ENCODE results near the gene HOPX. TPM values are rescaled to one million over a fixed set of nuclear protein-coding genes. Genes with fewer than 3 reads are reported as not detected.

The HOPX gene
- total RNA-seq, 1 experiment from 2014 or later: not detected

DNA sequence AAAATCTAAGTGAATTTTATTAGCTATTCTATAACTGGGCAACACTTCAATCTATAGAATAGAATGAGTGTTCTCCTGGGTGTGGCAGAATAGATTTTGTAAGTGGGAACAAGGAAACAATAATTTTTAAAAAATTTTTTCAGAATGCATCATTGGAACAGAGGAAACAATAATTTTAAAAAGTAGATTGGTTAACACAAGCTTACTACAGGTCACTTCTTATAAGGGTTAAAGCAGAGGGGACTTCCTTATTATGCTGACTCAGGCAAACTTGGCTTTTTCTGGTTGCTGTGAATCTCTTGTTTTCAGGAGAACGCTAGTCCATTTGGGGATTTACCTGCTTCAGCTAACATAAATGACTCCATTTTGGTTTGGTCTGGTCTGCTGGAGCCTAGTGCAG lies 52.5 kb downstream of the HOPX start:
- no peak overlapping the region for H2AK5ac ChIP-seq (ENCODE audit: insufficient read length, low read length)
- no peak overlapping the region for H4K5ac ChIP-seq (ENCODE audit: insufficient read length, low read depth, low read length)
- TF ChIP-seq, protein P1, sequence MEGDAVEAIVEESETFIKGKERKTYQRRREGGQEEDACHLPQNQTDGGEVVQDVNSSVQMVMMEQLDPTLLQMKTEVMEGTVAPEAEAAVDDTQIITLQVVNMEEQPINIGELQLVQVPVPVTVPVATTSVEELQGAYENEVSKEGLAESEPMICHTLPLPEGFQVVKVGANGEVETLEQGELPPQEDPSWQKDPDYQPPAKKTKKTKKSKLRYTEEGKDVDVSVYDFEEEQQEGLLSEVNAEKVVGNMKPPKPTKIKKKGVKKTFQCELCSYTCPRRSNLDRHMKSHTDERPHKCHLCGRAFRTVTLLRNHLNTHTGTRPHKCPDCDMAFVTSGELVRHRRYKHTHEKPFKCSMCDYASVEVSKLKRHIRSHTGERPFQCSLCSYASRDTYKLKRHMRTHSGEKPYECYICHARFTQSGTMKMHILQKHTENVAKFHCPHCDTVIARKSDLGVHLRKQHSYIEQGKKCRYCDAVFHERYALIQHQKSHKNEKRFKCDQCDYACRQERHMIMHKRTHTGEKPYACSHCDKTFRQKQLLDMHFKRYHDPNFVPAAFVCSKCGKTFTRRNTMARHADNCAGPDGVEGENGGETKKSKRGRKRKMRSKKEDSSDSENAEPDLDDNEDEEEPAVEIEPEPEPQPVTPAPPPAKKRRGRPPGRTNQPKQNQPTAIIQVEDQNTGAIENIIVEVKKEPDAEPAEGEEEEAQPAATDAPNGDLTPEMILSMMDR (conservative IDR thresholded peaks at IDR 0.05): no peak
- H3K18ac ChIP-seq (ENCODE audit: insufficient read length, low read depth, low read length): no peak overlapping the region
- H3K4me2 ChIP-seq (ENCODE audit: insufficient read depth, insufficient read length, low read length): no peak overlapping the region
- no peak overlapping the region for H3K14ac ChIP-seq (ENCODE audit: insufficient read depth, low read length)
- Mint-ChIP-seq H3K27me3 (ENCODE audit: low read depth) (peaks cover 30% of the 10 kb centered on the region), H3K9me3 (peaks cover 30 to 36% of the 10 kb centered on the region in 2 experiments), H3K4me1 (peaks cover 0 to 2% of the 10 kb centered on the region in 2 experiments; a peak in 2 of 4 replicates), H3K4me3 (no peak overlapping the region), H3K36me3 (ENCODE audit: insufficient read depth in 1 of 3, low read depth in 3 of 3) (peaks cover 9 to 25% (median 23%) of the 10 kb centered on the region in 3 experiments), H3K27ac (no peak overlapping the region)
- no peak overlapping the region for H2AFZ ChIP-seq (ENCODE audit: low read length)
- no peaks in the 10 kb centered on the region for H3K23me2 ChIP-seq (ENCODE audit: insufficient read length, low read depth, low read length, poor library complexity, severe bottlenecking)
- no peaks in the 10 kb centered on the region for H3K79me2 ChIP-seq (ENCODE audit: insufficient read depth, low read length)
- no peak overlapping the region for H3K27ac ChIP-seq (ENCODE audit: insufficient read length, low read depth, low read length)
- H3T11ph ChIP-seq (ENCODE audit: low read length): no peak overlapping the region
- no peak overlapping the region for H2BK15ac ChIP-seq (ENCODE audit: low read depth, low read length)
- no peak overlapping the region for H4K91ac ChIP-seq (ENCODE audit: insufficient read length, low read depth, low read length)
- H2BK12ac ChIP-seq (ENCODE audit: insufficient read length, low read depth, low read length): no peak overlapping the region
- DNase-seq: no peak
- H3K56ac ChIP-seq (ENCODE audit: insufficient read length, low read depth, low read length): no peak overlapping the region
- H3K9ac ChIP-seq (ENCODE audit: extremely low read depth, insufficient read length, low read length): no peak overlapping the region
- H4K20me1 ChIP-seq (ENCODE audit: control insufficient read depth, insufficient read depth, insufficient read length): no peaks in the 10 kb centered on the region
- no peak overlapping the region for H3K4ac ChIP-seq (ENCODE audit: low read depth, low read length)
- no peak overlapping the region for H4K8ac ChIP-seq (replicated peaks; ENCODE audit: insufficient read length, low read depth, low read length)
- no peak overlapping the region for H2BK5ac ChIP-seq (ENCODE audit: insufficient read length, low read length)
- H3K27me3 ChIP-seq (ENCODE audit: insufficient read depth, low read length): no peaks in the 10 kb centered on the region
- no peaks in the 10 kb centered on the region for H3K4me1 ChIP-seq (ENCODE audit: insufficient read depth, low read length)
- H2BK120ac ChIP-seq (ENCODE audit: low read depth, low read length, poor library complexity, severe bottlenecking): no peak overlapping the region
- no CpG with 5 or more reads among the region's 1 CpG for WGBS (ENCODE audit: extremely low coverage, insufficient read length, low lambda C conversion rate)
- H3K23ac ChIP-seq (ENCODE audit: insufficient read length, low read depth, low read length): no peak overlapping the region
- no peaks in the 10 kb centered on the region for H3K79me1 ChIP-seq (ENCODE audit: insufficient read depth, low read depth, low read length, poor library complexity, severe bottlenecking)
- no peak overlapping the region for H2BK20ac ChIP-seq (ENCODE audit: low read depth, low read length, poor library complexity, severe bottlenecking)
- H3K9me3 ChIP-seq (ENCODE audit: control insufficient read depth, low read depth, low read length): no peaks in the 10 kb centered on the region
